ENCODE measurements around the gene MFGE8. TPM values are rescaled to one million over a fixed set of nuclear protein-coding genes. Genes with fewer than 3 reads are reported as not detected.

The MFGE8 gene
- total and polyA plus RNA-seq, 9 of the 15 experiments (the other 6 are each of a cell fraction or from before 2014, with no cell fraction given) = 2.3 to 142 (median 62.3) TPM

GRCh38 chr15:88949734-88950400 lies 36.7 kb upstream of the MFGE8 start:
- BruUV-seq (replicated peaks) = no TSS peak
- Histone ChIP-seq H3K36me3 (ENCODE audit: control insufficient read depth, insufficient read depth, low read length) (no peaks in the 10 kb centered on the region), H4K20me1 (replicated peaks; ENCODE audit: control insufficient read depth, insufficient read depth, low read length) (no peaks in the 10 kb centered on the region), H3K9me1 (ENCODE audit: control insufficient read depth, insufficient read depth, low read length) (no peaks in the 10 kb centered on the region), H2AFZ (ENCODE audit: low read depth, low read length) (no peak overlapping the region), H3K4me3 (no peak overlapping the region), H3K9me3 (replicated peaks; ENCODE audit: control insufficient read depth, insufficient read depth, low read depth, low read length) (no peaks in the 10 kb centered on the region), H3K4me2 (ENCODE audit: insufficient read depth, low read length) (no peak overlapping the region), H3K27ac (ENCODE audit: extremely low read depth, low read depth, low read length) (no peak overlapping the region), H3K79me2 (ENCODE audit: control insufficient read depth, insufficient read depth, low read length) (no peaks in the 10 kb centered on the region), H3K4me1 (replicated peaks in 1 of 2; ENCODE audit: control insufficient read depth in 2 of 2, insufficient read depth in 2 of 2, low read length in 2 of 2) (peaks cover 0 to 7% of the 10 kb centered on the region in 2 experiments; a peak in 1 of 5 replicates), H3K27me3 (ENCODE audit: control insufficient read depth in 2 of 2, insufficient read depth in 2 of 2, low read length in 2 of 2) (no peaks in the 10 kb centered on the region), H3K9ac (ENCODE audit: insufficient read depth in 1 of 2, low read depth in 2 of 2, low read length in 2 of 2) (no peak overlapping the region)
- no peak for DNase-seq (ENCODE audit: extremely low read depth in 1 of 4, low spot score in 3 of 4)
- ChIA-PET CTCF (ENCODE audit: low intra/inter-chr PET ratio) (no interaction called here), POLR2A (no interaction called here)
- WGBS (ENCODE audit: insufficient coverage, low coverage, missing lambda C conversion rate) = 31% methylated on average over 5 of the region's 5 CpGs
- FAIRE-seq = no peak
- in situ Hi-C loops (cut with MboI) = no loop called here
- no peak for ATAC-seq
- intact Hi-C loops (cut with micrococcal nuclease) = no loop called here
- TF ChIP-seq REST (IDR thresholded peaks at IDR 0.05; ENCODE audit: borderline replicate concordance) = no peak
- TF ChIP-seq REST (CRISPR knock-in tag; IDR thresholded peaks at IDR 0.05; ENCODE audit: low read depth) = no peak
- TF ChIP-seq ZFP91 (CRISPR knock-in tag; IDR thresholded peaks at IDR 0.05) = no peak
- no peak for TF ChIP-seq TFAP4 (CRISPR knock-in tag; IDR thresholded peaks at IDR 0.05; ENCODE audit: borderline replicate concordance)
- no peak for TF ChIP-seq ZNF263 (CRISPR knock-in tag; IDR thresholded peaks at IDR 0.05; ENCODE audit: borderline replicate concordance)
- no peak for TF ChIP-seq ARHGAP35 (IDR thresholded peaks at IDR 0.05; ENCODE audit: partially characterized antibody)

Data from K562 (cell line).